ENCODE measurements around the gene CD163L1. TPM values are rescaled to one million over a fixed set of nuclear protein-coding genes. Genes with fewer than 3 reads are reported as not detected.

The CD163L1 gene
- total and polyA plus RNA-seq, 9 of the 15 experiments (the other 6 are each of a cell fraction or from before 2014, with no cell fraction given), result 0.54 to 9.2 (median 2.0) TPM

GRCh38 chr12:7374423-7375144, 69.4 kb downstream of the CD163L1 start (continued):
- TF ChIP-seq, protein P1, sequence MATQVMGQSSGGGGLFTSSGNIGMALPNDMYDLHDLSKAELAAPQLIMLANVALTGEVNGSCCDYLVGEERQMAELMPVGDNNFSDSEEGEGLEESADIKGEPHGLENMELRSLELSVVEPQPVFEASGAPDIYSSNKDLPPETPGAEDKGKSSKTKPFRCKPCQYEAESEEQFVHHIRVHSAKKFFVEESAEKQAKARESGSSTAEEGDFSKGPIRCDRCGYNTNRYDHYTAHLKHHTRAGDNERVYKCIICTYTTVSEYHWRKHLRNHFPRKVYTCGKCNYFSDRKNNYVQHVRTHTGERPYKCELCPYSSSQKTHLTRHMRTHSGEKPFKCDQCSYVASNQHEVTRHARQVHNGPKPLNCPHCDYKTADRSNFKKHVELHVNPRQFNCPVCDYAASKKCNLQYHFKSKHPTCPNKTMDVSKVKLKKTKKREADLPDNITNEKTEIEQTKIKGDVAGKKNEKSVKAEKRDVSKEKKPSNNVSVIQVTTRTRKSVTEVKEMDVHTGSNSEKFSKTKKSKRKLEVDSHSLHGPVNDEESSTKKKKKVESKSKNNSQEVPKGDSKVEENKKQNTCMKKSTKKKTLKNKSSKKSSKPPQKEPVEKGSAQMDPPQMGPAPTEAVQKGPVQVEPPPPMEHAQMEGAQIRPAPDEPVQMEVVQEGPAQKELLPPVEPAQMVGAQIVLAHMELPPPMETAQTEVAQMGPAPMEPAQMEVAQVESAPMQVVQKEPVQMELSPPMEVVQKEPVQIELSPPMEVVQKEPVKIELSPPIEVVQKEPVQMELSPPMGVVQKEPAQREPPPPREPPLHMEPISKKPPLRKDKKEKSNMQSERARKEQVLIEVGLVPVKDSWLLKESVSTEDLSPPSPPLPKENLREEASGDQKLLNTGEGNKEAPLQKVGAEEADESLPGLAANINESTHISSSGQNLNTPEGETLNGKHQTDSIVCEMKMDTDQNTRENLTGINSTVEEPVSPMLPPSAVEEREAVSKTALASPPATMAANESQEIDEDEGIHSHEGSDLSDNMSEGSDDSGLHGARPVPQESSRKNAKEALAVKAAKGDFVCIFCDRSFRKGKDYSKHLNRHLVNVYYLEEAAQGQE (IDR thresholded peaks at IDR 0.05; ENCODE audit: borderline replicate concordance), result peak; percentile 65
- TF ChIP-seq, protein P1 (CRISPR knock-in tag; IDR thresholded peaks at IDR 0.05; ENCODE audit: low read depth), result no peak
- no peak for TF ChIP-seq TFAM (CRISPR knock-in tag; conservative IDR thresholded peaks at IDR 0.05)
- TF ChIP-seq MAFK (IDR thresholded peaks at IDR 0.05; ENCODE audit: low read length), result peak; percentile 65
- TF ChIP-seq, protein P2, sequence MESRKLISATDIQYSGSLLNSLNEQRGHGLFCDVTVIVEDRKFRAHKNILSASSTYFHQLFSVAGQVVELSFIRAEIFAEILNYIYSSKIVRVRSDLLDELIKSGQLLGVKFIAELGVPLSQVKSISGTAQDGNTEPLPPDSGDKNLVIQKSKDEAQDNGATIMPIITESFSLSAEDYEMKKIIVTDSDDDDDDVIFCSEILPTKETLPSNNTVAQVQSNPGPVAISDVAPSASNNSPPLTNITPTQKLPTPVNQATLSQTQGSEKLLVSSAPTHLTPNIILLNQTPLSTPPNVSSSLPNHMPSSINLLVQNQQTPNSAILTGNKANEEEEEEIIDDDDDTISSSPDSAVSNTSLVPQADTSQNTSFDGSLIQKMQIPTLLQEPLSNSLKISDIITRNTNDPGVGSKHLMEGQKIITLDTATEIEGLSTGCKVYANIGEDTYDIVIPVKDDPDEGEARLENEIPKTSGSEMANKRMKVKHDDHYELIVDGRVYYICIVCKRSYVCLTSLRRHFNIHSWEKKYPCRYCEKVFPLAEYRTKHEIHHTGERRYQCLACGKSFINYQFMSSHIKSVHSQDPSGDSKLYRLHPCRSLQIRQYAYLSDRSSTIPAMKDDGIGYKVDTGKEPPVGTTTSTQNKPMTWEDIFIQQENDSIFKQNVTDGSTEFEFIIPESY (CRISPR knock-in tag; IDR thresholded peaks at IDR 0.05), result peak; percentile 49; the same call in 1 of the 2 replicates
- TF ChIP-seq PRPF4 (IDR thresholded peaks at IDR 0.05; ENCODE audit: insufficient read depth, low read depth, low read length, poor library complexity, severe bottlenecking), result no peak
- TF ChIP-seq NR2C1 (IDR thresholded peaks at IDR 0.05), result no peak
- no peak for TF ChIP-seq NR2C1 (tag; IDR thresholded peaks at IDR 0.05)
- peak; percentile 30 for TF ChIP-seq CTCFL (IDR thresholded peaks at IDR 0.05; ENCODE audit: borderline replicate concordance, insufficient read depth, low read depth, low read length, poor library complexity, severe bottlenecking)
- peak; percentile 43 to 68 for TF ChIP-seq RAD21 (CRISPR knock-in tag; conservative IDR thresholded peaks at IDR 0.05 in 1 of 2, IDR thresholded peaks at IDR 0.05 in 1 of 2)
- TF ChIP-seq SMAD2 (IDR thresholded peaks at IDR 0.05; ENCODE audit: low read depth, low read length), result no peak
- TF ChIP-seq MAFF (IDR thresholded peaks at IDR 0.05; ENCODE audit: low read length), result peak; percentile 48; the same call in 1 of the 2 replicates
- no peak for TF ChIP-seq POLR2H (tag; IDR thresholded peaks at IDR 0.05; ENCODE audit: low read depth)
- TF ChIP-seq C11orf30 (IDR thresholded peaks at IDR 0.05; ENCODE audit: low read depth), result peak; percentile 60; the same call in 1 of the 2 replicates
- TF ChIP-seq SMC3 (conservative IDR thresholded peaks at IDR 0.05; ENCODE audit: insufficient read depth, low read depth, low read length), result peak; percentile 34; the same call in 1 of the 2 replicates

Measured in K562 (cell line).